ENCODE results near the gene PGAP3.
"Not testable (repeated sequence)": the region's sequence is repeated elsewhere in the genome, so short reads cannot be mapped to it uniquely, and the experiment has no call there.

The PGAP3 gene

GRCh38 chr17:39717660-39718059 is 29.8 kb upstream of the PGAP3 start:
- no peaks in the 10 kb centered on the region for H3K36me3 ChIP-seq (ENCODE audit: insufficient read depth, low read length)
- H3K9me3 ChIP-seq (ENCODE audit: low read depth, low read length): no peaks in the 10 kb centered on the region
- H3K27ac ChIP-seq: no peak overlapping the region
- TF ChIP-seq POLR2AphosphoS5 (IDR thresholded peaks at IDR 0.05; ENCODE audit: borderline replicate concordance, low read depth, low read length): no peak
- no peak for TF ChIP-seq FOXP2 (optimal IDR thresholded peaks at IDR 0.05; ENCODE audit: control extremely low read depth, extremely low read length, insufficient read depth)
- no peak for TF ChIP-seq EZH2 (IDR thresholded peaks at IDR 0.05)
- no peak overlapping the region for H3K4me3 ChIP-seq
- H3K9ac ChIP-seq (ENCODE audit: insufficient read length): no peak overlapping the region
- DNase-seq (ENCODE audit: low read depth, low spot score): no peak

GRCh38 chr17:39716879-39717536 is 29.2 kb upstream of the PGAP3 start:
- Histone ChIP-seq H3K36me3 (ENCODE audit: insufficient read depth, low read length) (no peaks in the 10 kb centered on the region), H3K9me3 (ENCODE audit: low read depth, low read length) (no peaks in the 10 kb centered on the region), H3K4me3 (no peak overlapping the region), H3K9ac (ENCODE audit: insufficient read length) (no peak overlapping the region), H3K27ac (no peak overlapping the region)
- TF ChIP-seq FOXP2 (optimal IDR thresholded peaks at IDR 0.05; ENCODE audit: control extremely low read depth, extremely low read length, insufficient read depth) (no peak), POLR2AphosphoS5 (IDR thresholded peaks at IDR 0.05; ENCODE audit: borderline replicate concordance, low read depth, low read length) (no peak), EZH2 (IDR thresholded peaks at IDR 0.05) (no peak)
- DNase-seq (ENCODE audit: low read depth, low spot score): no peak

- Histone ChIP-seq H3K9ac (ENCODE audit: insufficient read length) (no peak overlapping the region), H3K27ac (no peak overlapping the region), H3K4me3 (no peak overlapping the region), H3K9me3 (ENCODE audit: low read depth, low read length) (no peaks in the 10 kb centered on the region), H3K36me3 (ENCODE audit: insufficient read depth, low read length) (no peaks in the 10 kb centered on the region)
- no peak for DNase-seq (ENCODE audit: low read depth, low spot score)
- TF ChIP-seq FOXP2 (optimal IDR thresholded peaks at IDR 0.05; ENCODE audit: control extremely low read depth, extremely low read length, insufficient read depth) (no peak), POLR2AphosphoS5 (IDR thresholded peaks at IDR 0.05; ENCODE audit: borderline replicate concordance, low read depth, low read length) (no peak), EZH2 (IDR thresholded peaks at IDR 0.05) (no peak)
These were observed 28.4 kb upstream of the PGAP3 start for GRCh38 chr17:39716073-39716818.

GRCh38 chr17:39715375-39716072 is 27.7 kb upstream of the PGAP3 start:
- Histone ChIP-seq H3K4me3 (no peak overlapping the region), H3K9me3 (ENCODE audit: low read depth, low read length) (no peaks in the 10 kb centered on the region), H3K9ac (ENCODE audit: insufficient read length) (no peak overlapping the region), H3K27ac (no peak overlapping the region), H3K36me3 (ENCODE audit: insufficient read depth, low read length) (no peaks in the 10 kb centered on the region)
- no peak for TF ChIP-seq FOXP2 (optimal IDR thresholded peaks at IDR 0.05; ENCODE audit: control extremely low read depth, extremely low read length, insufficient read depth)
- TF ChIP-seq EZH2 (IDR thresholded peaks at IDR 0.05): no peak
- no peak for TF ChIP-seq POLR2AphosphoS5 (IDR thresholded peaks at IDR 0.05; ENCODE audit: borderline replicate concordance, low read depth, low read length)
- DNase-seq (ENCODE audit: low read depth, low spot score): no peak

DNA sequence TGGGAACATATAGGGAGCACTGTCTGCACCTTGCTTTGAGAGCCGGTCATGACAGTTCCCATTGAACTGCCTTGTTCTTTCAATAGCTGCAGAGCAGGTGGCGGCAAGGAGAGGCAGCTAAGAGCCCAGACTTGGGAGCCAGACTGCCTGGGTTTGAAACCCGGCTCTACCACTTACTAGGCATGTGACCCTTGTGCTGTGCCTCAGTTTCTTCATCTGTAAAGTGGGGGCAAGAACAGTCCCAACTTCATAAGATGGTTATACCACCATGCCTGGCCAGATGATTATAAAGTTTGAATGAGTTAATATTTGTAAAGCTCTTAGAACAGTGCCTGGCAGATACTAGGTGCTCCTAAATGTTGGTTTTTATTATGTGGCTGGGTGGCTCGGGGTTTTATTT is 26.4 kb upstream of the PGAP3 start:
- Histone ChIP-seq H3K9ac (ENCODE audit: insufficient read length) (no peak overlapping the region), H3K36me3 (ENCODE audit: insufficient read depth, low read length) (no peaks in the 10 kb centered on the region; the same call in 1 of the 2 replicates), H3K4me3 (no peak overlapping the region), H3K9me3 (ENCODE audit: low read depth, low read length) (no peaks in the 10 kb centered on the region), H3K27ac (no peak overlapping the region)
- DNase-seq (ENCODE audit: low read depth, low spot score): no peak
- TF ChIP-seq POLR2AphosphoS5 (IDR thresholded peaks at IDR 0.05; ENCODE audit: borderline replicate concordance, low read depth, low read length) (no peak), EZH2 (IDR thresholded peaks at IDR 0.05) (no peak), FOXP2 (optimal IDR thresholded peaks at IDR 0.05; ENCODE audit: control extremely low read depth, extremely low read length, insufficient read depth) (no peak)

GRCh38 chr17:39711851-39712250 is 24.0 kb upstream of the PGAP3 start:
- Histone ChIP-seq H3K9ac (ENCODE audit: insufficient read length) (no peak overlapping the region), H3K36me3 (ENCODE audit: insufficient read depth, low read length) (no peaks in the 10 kb centered on the region; the same call in 1 of the 2 replicates), H3K4me3 (no peak overlapping the region), H3K9me3 (ENCODE audit: low read depth, low read length) (no peaks in the 10 kb centered on the region), H3K27ac (no peak overlapping the region)
- TF ChIP-seq FOXP2 (optimal IDR thresholded peaks at IDR 0.05; ENCODE audit: control extremely low read depth, extremely low read length, insufficient read depth) (no peak), EZH2 (IDR thresholded peaks at IDR 0.05) (no peak), POLR2AphosphoS5 (IDR thresholded peaks at IDR 0.05; ENCODE audit: borderline replicate concordance, low read depth, low read length) (no peak)
- DNase-seq (ENCODE audit: low read depth, low spot score): no peak

DNA sequence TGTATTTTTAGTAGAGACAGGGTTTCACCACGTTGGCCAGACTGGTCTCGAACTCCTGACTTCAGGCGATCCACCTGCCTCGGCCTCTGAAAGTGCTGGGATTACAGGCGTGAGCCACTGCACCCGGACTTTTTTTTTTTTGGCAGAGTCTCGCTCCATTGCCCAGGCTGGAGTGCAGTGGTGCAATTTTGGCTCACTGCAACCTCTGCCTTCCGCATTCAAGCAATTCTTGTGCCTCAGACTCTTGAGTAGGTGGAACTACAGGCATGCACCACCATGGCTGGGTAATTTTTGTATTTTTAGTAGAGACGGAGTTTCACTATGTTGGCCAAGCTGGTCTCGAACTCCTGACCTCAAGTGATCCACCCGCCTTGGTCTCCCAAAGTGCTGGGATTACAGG is 23.2 kb upstream of the PGAP3 start:
- DNase-seq (ENCODE audit: low read depth, low spot score); H3K9me3 ChIP-seq (ENCODE audit: low read depth, low read length); H3K36me3 ChIP-seq (ENCODE audit: insufficient read depth, low read length); H3K4me3 ChIP-seq; H3K9ac ChIP-seq (ENCODE audit: insufficient read length); H3K27ac ChIP-seq: not testable (repeated sequence)

Measured in SK-N-MC (cell line).